Liver (tissue), 9 donors: Measurements from ENCODE around the gene ADGRA1. TPM values are rescaled to one million over a fixed set of nuclear protein-coding genes. Genes with fewer than 3 reads are reported as not detected.

Experiments used
- DNase-seq: peaks from one replicate; pipeline ENCODE4 v3.0.0-alpha.2; 2017; ENCODE audit warnings: low spot score
- H3K27ac ChIP-seq, 2 donors: one replicate each; pipeline ENCODE4 v1.7.0; 2013; ENCODE audit warnings: inconsistent platforms in 2 of 2, low read length in 2 of 2, control low read depth in 1 of 2, low read depth in 1 of 2, mild to moderate bottlenecking in 1 of 2
- H3K27me3 ChIP-seq, 4 donors: one replicate each; pipeline versions ENCODE4 v1.6.1 to v1.7.0; 2013; ENCODE audit warnings: low read length in 3 of 4, inconsistent platforms in 1 of 4, mild to moderate bottlenecking in 1 of 4, moderate library complexity in 1 of 4; ENCODE audit not compliant: control insufficient read depth in 4 of 4, insufficient read depth in 4 of 4
- H3K36me3 ChIP-seq, 4 donors: one replicate each; pipeline versions ENCODE4 v1.6.1 to v1.7.0; 2013; ENCODE audit warnings: low read length in 3 of 4, mild to moderate bottlenecking in 3 of 4, low read depth in 1 of 4, moderate library complexity in 1 of 4; ENCODE audit not compliant: control insufficient read depth in 4 of 4, insufficient read depth in 3 of 4
- H3K4me1 ChIP-seq, 4 donors: one replicate each; pipeline versions ENCODE4 v1.6.1 to v1.7.0; 2013; ENCODE audit warnings: low read length in 3 of 4, mild to moderate bottlenecking in 3 of 4, moderate library complexity in 1 of 4; ENCODE audit not compliant: control insufficient read depth in 4 of 4, insufficient read depth in 4 of 4
- H3K4me3 ChIP-seq, 3 donors: one replicate each; pipeline versions ENCODE4 v1.6.1 to v1.7.0; 2013; ENCODE audit warnings: low read length in 3 of 3, control low read depth in 1 of 3, low read depth in 1 of 3, mild to moderate bottlenecking in 1 of 3
- H3K9ac ChIP-seq, 2 donors: one replicate each; pipeline ENCODE4 v1.7.0; 2013; ENCODE audit warnings: low read length in 2 of 2, mild to moderate bottlenecking in 2 of 2, moderate library complexity in 2 of 2, control low read depth in 1 of 2, low read depth in 1 of 2
- H3K9me3 ChIP-seq, 4 donors: one replicate each; pipeline versions ENCODE4 v1.6.1 to v1.7.0; 2013; ENCODE audit warnings: low read length in 3 of 4; ENCODE audit not compliant: control insufficient read depth in 4 of 4
- ATF3 ChIP-seq: IDR thresholded peaks from 2 replicates; pipeline ENCODE4 v1.6.1; 2016; ENCODE audit warnings: antibody characterized with exemption
- FOXA1 ChIP-seq: IDR thresholded peaks from 2 replicates; pipeline ENCODE4 v1.6.1; 2016; ENCODE audit warnings: antibody characterized with exemption
- FOXA2 ChIP-seq: IDR thresholded peaks from 2 replicates; pipeline ENCODE4 v1.6.1; 2016; ENCODE audit warnings: antibody characterized with exemption
- GABPA ChIP-seq, 2 donors: IDR thresholded peaks in 1 of 2; conservative IDR thresholded peaks in 1 of 2; 2 replicates each; pipeline ENCODE4 v1.6.1; 2016; ENCODE audit warnings: antibody characterized with exemption in 2 of 2, mild to moderate bottlenecking in 1 of 2, moderate library complexity in 1 of 2
- HNF4A ChIP-seq, 2 donors: conservative IDR thresholded peaks; 2 replicates each; pipeline ENCODE4 v1.6.1; 2016; ENCODE audit warnings: antibody characterized with exemption in 2 of 2, mild to moderate bottlenecking in 2 of 2
- HNF4G ChIP-seq: IDR thresholded peaks from 2 replicates; pipeline ENCODE4 v1.6.1; 2016; ENCODE audit warnings: antibody characterized with exemption
- JUND ChIP-seq, 2 donors: IDR thresholded peaks; 2 replicates each; pipeline ENCODE4 v1.6.1; 2016; ENCODE audit warnings: antibody characterized with exemption in 2 of 2
- RAD21 ChIP-seq, 2 donors: IDR thresholded peaks; 2 replicates each; pipeline ENCODE4 v1.6.1; 2016; ENCODE audit warnings: antibody characterized with exemption in 2 of 2, mild to moderate bottlenecking in 2 of 2
- RXRA ChIP-seq, 2 donors: IDR thresholded peaks; 2 replicates each; pipeline ENCODE4 v1.6.1; 2017 to 2018; ENCODE audit warnings: antibody characterized with exemption in 2 of 2, mild to moderate bottlenecking in 1 of 2
- SP1 ChIP-seq: IDR thresholded peaks from 2 replicates; pipeline ENCODE4 v1.6.1; 2018; ENCODE audit warnings: antibody characterized with exemption, mild to moderate bottlenecking
- TAF1 ChIP-seq: conservative IDR thresholded peaks from 2 replicates; pipeline ENCODE4 v1.6.1; 2016; ENCODE audit warnings: antibody characterized with exemption, mild to moderate bottlenecking
- YY1 ChIP-seq: IDR thresholded peaks from 2 replicates; pipeline ENCODE4 v1.6.1; 2016; ENCODE audit warnings: antibody characterized with exemption, mild to moderate bottlenecking
- WGBS: extraction: QIAGEN DNeasy Blood & Tissue Kit; methylation state at CpG from one replicate; pipeline ENCODE4 v1.1.7; 2013; 5-methylcytosine and 5-hydroxymethylcytosine counted together
- polyA plus RNA-seq, 2 donors: library from polyadenylated mRNA; stranded (reverse) in 1 of 2; unstranded in 1 of 2; fragments of 200-250 nt in 1 of 2; fragments of >200 nt in 1 of 2; fragmentation: Nextera tagmentation in 1 of 2; extraction: Ambion mirVana in 1 of 2; gene quantifications; one replicate each; pipeline versions ENCODE4 v1.2.1 to v1.2.3, GENCODE V29; 2013 to 2015
- total RNA-seq, 2 donors: library from RNA; depleted of rRNA; stranded (reverse); fragments of >200 nt; gene quantifications; one replicate each; pipeline ENCODE4 v1.2.3, GENCODE V29; 2014
- TF ChIP-seq, protein P1 (sequence below): IDR thresholded peaks from 2 replicates; pipeline ENCODE4 v1.6.1; 2016; ENCODE audit warnings: antibody characterized with exemption, mild to moderate bottlenecking
- donor health status: healthy.
- donor health status: healthy.
- donor health status: healthy.
- donor health status: healthy.
- donor health status: healthy.

ADGRA1 gene
- total and polyA plus RNA-seq, 4 donors: 0.08 to 0.70 (median 0.12) TPM; not detected in 1

GRCh38 chr10:133060022-133060421 is 27.7 kb upstream of the ADGRA1 start:
- no peak for TF ChIP-seq FOXA2
- no peak for TF ChIP-seq JUND (IDR thresholded peaks at IDR 0.05)
- no peak for TF ChIP-seq YY1
- H3K4me3 ChIP-seq: no peak overlapping the region
- no peak for DNase-seq
- no peaks in the 10 kb centered on the region for H3K27me3 ChIP-seq
- 70% methylated on average over 18 of the region's 18 CpGs for WGBS
- H3K9me3 ChIP-seq: no peaks in the 10 kb centered on the region
- H3K9ac ChIP-seq: no peak overlapping the region
- H3K27ac ChIP-seq: no peak overlapping the region
- H3K36me3 ChIP-seq: no peaks in the 10 kb centered on the region
- no peaks in the 10 kb centered on the region for H3K4me1 ChIP-seq

DNA sequence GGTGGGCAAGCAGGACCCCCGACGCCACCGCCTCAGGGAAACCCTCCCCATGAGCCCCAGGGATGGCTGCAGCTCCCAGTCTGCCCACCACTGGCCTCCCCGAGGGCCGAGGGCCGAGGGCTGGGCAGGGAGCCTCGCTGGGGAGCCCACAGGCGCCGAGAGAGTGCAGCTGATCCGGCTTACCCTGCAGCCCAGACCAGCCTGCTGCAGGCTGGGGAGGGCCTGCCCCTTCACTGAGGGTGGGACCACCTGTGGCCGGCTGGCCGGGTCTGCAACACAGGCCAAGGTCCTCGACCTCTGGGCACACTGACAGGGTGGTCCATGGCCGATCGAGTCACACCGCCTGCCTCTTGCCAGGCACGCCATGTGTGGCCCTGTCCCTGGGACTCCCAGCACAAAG is 27.3 kb upstream of the ADGRA1 start:
- Histone ChIP-seq H3K4me3 (no peak overlapping the region), H3K27me3 (no peaks in the 10 kb centered on the region), H3K4me1 (no peaks in the 10 kb centered on the region), H3K9me3 (no peaks in the 10 kb centered on the region), H3K27ac (no peak overlapping the region), H3K9ac (no peak overlapping the region), H3K36me3 (no peaks in the 10 kb centered on the region)
- WGBS: 74% methylated on average over 17 of the region's 17 CpGs
- no peak for DNase-seq
- TF ChIP-seq, protein P1, sequence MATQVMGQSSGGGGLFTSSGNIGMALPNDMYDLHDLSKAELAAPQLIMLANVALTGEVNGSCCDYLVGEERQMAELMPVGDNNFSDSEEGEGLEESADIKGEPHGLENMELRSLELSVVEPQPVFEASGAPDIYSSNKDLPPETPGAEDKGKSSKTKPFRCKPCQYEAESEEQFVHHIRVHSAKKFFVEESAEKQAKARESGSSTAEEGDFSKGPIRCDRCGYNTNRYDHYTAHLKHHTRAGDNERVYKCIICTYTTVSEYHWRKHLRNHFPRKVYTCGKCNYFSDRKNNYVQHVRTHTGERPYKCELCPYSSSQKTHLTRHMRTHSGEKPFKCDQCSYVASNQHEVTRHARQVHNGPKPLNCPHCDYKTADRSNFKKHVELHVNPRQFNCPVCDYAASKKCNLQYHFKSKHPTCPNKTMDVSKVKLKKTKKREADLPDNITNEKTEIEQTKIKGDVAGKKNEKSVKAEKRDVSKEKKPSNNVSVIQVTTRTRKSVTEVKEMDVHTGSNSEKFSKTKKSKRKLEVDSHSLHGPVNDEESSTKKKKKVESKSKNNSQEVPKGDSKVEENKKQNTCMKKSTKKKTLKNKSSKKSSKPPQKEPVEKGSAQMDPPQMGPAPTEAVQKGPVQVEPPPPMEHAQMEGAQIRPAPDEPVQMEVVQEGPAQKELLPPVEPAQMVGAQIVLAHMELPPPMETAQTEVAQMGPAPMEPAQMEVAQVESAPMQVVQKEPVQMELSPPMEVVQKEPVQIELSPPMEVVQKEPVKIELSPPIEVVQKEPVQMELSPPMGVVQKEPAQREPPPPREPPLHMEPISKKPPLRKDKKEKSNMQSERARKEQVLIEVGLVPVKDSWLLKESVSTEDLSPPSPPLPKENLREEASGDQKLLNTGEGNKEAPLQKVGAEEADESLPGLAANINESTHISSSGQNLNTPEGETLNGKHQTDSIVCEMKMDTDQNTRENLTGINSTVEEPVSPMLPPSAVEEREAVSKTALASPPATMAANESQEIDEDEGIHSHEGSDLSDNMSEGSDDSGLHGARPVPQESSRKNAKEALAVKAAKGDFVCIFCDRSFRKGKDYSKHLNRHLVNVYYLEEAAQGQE: no peak
- no peak for TF ChIP-seq FOXA2
- TF ChIP-seq TAF1: no peak
- no peak for TF ChIP-seq FOXA1
- TF ChIP-seq GABPA (IDR thresholded peaks at IDR 0.05 in 1 of 2, conservative IDR thresholded peaks at IDR 0.05 in 1 of 2): no peak
- no peak for TF ChIP-seq RAD21 (IDR thresholded peaks at IDR 0.05)
- TF ChIP-seq ATF3: no peak

GRCh38 chr10:133060881-133061280 is 26.8 kb upstream of the ADGRA1 start:
- WGBS: 84% methylated on average over 12 of the region's 12 CpGs
- Histone ChIP-seq H3K27me3 (no peaks in the 10 kb centered on the region), H3K27ac (no peak overlapping the region)

More at GRCh38 chr10:133060881-133061280, 26.8 kb upstream of the ADGRA1 start:
- H3K9ac ChIP-seq: no peak overlapping the region
- no peak for DNase-seq
- H3K4me1 ChIP-seq: no peaks in the 10 kb centered on the region
- H3K9me3 ChIP-seq: no peaks in the 10 kb centered on the region
- H3K36me3 ChIP-seq: no peaks in the 10 kb centered on the region
- TF ChIP-seq HNF4G (no peak), ATF3 (no peak), YY1 (no peak), RXRA (IDR thresholded peaks at IDR 0.05) (no peak), SP1 (no peak), HNF4A (conservative IDR thresholded peaks at IDR 0.05) (no peak)
- H3K4me3 ChIP-seq: no peak overlapping the region
